ENCODE results near the gene RNF207.

GRCh38 chr1:6225651-6226050 is 19.7 kb downstream of the RNF207 start:
- TF ChIP-seq, protein P1, sequence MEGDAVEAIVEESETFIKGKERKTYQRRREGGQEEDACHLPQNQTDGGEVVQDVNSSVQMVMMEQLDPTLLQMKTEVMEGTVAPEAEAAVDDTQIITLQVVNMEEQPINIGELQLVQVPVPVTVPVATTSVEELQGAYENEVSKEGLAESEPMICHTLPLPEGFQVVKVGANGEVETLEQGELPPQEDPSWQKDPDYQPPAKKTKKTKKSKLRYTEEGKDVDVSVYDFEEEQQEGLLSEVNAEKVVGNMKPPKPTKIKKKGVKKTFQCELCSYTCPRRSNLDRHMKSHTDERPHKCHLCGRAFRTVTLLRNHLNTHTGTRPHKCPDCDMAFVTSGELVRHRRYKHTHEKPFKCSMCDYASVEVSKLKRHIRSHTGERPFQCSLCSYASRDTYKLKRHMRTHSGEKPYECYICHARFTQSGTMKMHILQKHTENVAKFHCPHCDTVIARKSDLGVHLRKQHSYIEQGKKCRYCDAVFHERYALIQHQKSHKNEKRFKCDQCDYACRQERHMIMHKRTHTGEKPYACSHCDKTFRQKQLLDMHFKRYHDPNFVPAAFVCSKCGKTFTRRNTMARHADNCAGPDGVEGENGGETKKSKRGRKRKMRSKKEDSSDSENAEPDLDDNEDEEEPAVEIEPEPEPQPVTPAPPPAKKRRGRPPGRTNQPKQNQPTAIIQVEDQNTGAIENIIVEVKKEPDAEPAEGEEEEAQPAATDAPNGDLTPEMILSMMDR (IDR thresholded peaks at IDR 0.05), result no peak
- TF ChIP-seq POLR2A (IDR thresholded peaks at IDR 0.05), result no peak
- no peak for TF ChIP-seq POLR2AphosphoS5 (IDR thresholded peaks at IDR 0.05; ENCODE audit: insufficient read depth in 1 of 2, low read depth in 1 of 2)
